Stomach (tissue), 4 donors: ENCODE data around the gene RPL12.

Experiments
- POLR2AphosphoS5 ChIP-seq, 3 donors: sonication (generic); formaldehyde crosslinking; IDR thresholded peaks; one replicate each; pipeline ENCODE4 v1.6.1; 2016; ENCODE audit warnings: antibody characterized with exemption in 3 of 3
- TF ChIP-seq, protein P1 (sequence below), 7 experiments: fragments of 450-650 bp in 4 of 7; fragments of 200-600 bp in 3 of 7; sonication (generic) in 3 of 7; IDR thresholded peaks; one replicate each; pipeline ENCODE4 v1.5.1; 2016 to 2019; ENCODE audit warnings: antibody characterized with exemption in 7 of 7, control low read depth in 2 of 7, mild to moderate bottlenecking in 1 of 7

DNA sequence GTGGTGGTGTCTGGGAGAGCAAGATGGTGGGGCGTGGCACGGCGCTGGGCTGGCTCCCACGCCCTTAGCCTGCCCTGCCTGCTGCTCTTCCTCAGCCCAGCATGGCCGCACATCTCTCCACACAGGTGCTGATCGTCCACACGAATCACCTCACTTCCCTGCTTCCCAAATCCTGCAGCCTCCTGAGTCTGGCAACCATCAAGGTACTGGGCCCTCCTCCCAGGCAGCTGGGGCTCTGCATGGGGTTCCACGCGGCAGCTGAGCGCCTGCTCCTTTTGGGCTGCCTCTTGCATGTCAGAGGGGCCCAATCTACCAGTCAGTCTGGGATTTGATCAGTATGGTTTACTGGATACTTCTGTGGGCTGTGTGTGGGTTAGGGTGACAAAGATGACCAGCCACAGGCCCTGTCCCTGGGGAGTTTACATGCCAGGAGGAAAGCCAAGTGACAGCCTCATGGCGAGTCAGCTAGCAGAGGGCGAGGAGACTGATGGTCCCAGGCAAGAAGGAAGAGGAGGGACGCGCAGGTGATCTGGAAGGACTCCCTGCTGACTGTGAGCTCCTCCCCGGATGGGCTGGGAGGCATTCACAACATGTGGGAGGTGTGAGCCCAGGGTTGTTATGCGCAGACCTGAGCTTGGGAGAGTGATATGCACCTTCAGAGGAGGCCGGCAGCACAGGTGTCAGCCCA, 6.1 kb upstream of the RPL12 start:
- TF ChIP-seq, protein P1, sequence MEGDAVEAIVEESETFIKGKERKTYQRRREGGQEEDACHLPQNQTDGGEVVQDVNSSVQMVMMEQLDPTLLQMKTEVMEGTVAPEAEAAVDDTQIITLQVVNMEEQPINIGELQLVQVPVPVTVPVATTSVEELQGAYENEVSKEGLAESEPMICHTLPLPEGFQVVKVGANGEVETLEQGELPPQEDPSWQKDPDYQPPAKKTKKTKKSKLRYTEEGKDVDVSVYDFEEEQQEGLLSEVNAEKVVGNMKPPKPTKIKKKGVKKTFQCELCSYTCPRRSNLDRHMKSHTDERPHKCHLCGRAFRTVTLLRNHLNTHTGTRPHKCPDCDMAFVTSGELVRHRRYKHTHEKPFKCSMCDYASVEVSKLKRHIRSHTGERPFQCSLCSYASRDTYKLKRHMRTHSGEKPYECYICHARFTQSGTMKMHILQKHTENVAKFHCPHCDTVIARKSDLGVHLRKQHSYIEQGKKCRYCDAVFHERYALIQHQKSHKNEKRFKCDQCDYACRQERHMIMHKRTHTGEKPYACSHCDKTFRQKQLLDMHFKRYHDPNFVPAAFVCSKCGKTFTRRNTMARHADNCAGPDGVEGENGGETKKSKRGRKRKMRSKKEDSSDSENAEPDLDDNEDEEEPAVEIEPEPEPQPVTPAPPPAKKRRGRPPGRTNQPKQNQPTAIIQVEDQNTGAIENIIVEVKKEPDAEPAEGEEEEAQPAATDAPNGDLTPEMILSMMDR (IDR thresholded peaks at IDR 0.05), result no peak
- TF ChIP-seq POLR2AphosphoS5 (IDR thresholded peaks at IDR 0.05), result no peak
